ENCODE data around the gene ATP2A1.

DNA sequence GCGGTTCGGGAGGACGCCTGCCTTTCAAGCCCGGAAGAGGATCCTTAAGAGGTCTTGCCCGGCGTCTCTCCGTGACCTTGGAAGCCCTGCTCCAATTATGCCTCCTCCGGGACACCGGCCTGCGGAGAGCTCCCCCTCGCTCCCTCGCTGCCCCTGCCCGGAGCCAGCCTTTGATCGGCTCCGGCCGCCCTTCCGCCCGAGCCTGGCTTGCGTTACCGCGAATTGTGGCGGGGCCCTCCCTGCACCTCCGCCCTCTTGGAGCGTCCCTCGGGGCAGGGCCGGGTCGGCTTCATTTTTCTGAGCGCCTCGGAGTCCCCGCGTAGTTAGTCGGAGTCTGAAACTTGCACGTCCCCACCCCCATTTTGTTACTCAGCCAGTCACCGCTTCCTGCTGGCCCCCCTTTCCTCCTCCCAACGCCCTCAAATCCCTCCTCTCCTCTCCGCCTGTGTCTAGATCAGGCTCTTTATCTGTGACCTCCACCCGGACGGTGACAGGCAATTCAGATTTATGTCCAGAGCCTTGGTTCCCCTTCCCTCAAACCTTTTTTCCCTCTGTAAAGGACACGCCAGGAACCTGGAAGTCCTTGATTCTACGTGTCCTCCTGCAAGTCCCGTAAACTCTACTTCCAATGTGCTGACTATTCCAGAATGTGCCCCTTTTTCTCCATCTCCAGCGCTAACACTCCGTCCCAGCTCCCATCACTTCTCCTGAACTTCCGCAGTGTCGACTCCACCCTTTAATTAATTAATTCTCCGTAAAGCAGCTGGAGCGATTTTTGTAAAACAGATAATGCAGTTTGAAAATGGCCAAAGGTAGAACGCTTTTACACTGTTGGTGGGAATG is 47.3 kb downstream of the ATP2A1 start:
- TF ChIP-seq, protein P1, sequence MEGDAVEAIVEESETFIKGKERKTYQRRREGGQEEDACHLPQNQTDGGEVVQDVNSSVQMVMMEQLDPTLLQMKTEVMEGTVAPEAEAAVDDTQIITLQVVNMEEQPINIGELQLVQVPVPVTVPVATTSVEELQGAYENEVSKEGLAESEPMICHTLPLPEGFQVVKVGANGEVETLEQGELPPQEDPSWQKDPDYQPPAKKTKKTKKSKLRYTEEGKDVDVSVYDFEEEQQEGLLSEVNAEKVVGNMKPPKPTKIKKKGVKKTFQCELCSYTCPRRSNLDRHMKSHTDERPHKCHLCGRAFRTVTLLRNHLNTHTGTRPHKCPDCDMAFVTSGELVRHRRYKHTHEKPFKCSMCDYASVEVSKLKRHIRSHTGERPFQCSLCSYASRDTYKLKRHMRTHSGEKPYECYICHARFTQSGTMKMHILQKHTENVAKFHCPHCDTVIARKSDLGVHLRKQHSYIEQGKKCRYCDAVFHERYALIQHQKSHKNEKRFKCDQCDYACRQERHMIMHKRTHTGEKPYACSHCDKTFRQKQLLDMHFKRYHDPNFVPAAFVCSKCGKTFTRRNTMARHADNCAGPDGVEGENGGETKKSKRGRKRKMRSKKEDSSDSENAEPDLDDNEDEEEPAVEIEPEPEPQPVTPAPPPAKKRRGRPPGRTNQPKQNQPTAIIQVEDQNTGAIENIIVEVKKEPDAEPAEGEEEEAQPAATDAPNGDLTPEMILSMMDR (IDR thresholded peaks at IDR 0.05; ENCODE audit: poor library complexity): peak; percentile 2
- TF ChIP-seq EZH2 (IDR thresholded peaks at IDR 0.05; ENCODE audit: borderline replicate concordance) (no peak), EZH2phosphoT487 (IDR thresholded peaks at IDR 0.05; ENCODE audit: low read depth, severe bottlenecking, unreplicated experiment) (no peak)
